Progenitor cell of endocrine pancreas (in vitro differentiated cells): ENCODE data around the gene XPNPEP2. TPM values are rescaled to one million over a fixed set of nuclear protein-coding genes. Genes with fewer than 3 reads are reported as not detected.

Source experiments
- DNase-seq: peaks from one replicate; pipeline ENCODE4 v3.0.0; 2021; ENCODE audit warnings: low spot score; ENCODE audit not compliant: unreplicated experiment
- H3K27ac Mint-ChIP-seq: 2 replicates; pipeline ENCODE4 v1.8.0; 2021; ENCODE audit warnings: mild to moderate bottlenecking, moderate library complexity, mixed read lengths
- H3K27me3 Mint-ChIP-seq: 2 replicates; pipeline ENCODE4 v1.8.0; 2021; ENCODE audit warnings: mixed read lengths
- H3K36me3 Mint-ChIP-seq: 2 replicates; pipeline ENCODE4 v1.8.0; 2022; ENCODE audit warnings: mixed read lengths; ENCODE audit not compliant: insufficient read depth
- H3K4me1 Mint-ChIP-seq: 2 replicates; pipeline ENCODE4 v1.8.0; 2021; ENCODE audit warnings: low read depth, mixed read lengths
- H3K4me3 Mint-ChIP-seq: 2 replicates; pipeline ENCODE4 v1.8.0; 2021; ENCODE audit warnings: low read depth, mild to moderate bottlenecking, moderate library complexity, mixed read lengths
- H3K9me3 Mint-ChIP-seq: 2 replicates; pipeline ENCODE4 v1.8.0; 2021; ENCODE audit warnings: low read depth, mixed read lengths
- total RNA-seq: library from RNA; stranded (reverse); gene quantifications from 2 replicates; pipeline ENCODE4 v1.2.1, GENCODE V29; 2021
- TF ChIP-seq, protein P1 (sequence below): fragments of 200-600 bp; sonication (generic); IDR thresholded peaks from one replicate; pipeline ENCODE4 v1.5.0; 2021; ENCODE audit warnings: antibody characterized with exemption, mild to moderate bottlenecking; ENCODE audit not compliant: unreplicated experiment

XPNPEP2 gene
- total RNA-seq, 1 donor from 2014 or later: not detected

DNA sequence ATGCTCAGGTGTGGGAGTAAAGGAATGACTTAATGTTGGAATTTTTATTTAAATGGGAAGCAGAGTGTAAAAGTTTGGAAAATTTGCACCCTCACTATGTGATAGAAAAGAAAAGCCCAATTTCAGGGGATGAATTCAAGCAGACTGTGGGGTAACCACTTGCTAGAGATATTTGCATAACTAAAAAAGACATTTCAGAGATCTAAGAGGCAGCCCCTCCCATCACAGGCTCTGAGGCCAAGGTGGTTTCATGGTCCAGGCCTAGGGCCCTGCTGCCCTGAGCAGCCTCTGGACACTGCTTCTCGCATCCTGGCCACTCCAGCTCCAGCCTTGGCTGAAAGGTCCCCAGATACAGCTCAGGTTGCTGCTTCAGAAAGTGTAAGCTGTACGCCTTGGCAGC, 5.9 kb upstream of the XPNPEP2 start:
- DNase-seq: no peak
- Mint-ChIP-seq H3K4me1 (no peaks in the 10 kb centered on the region), H3K27ac (no peak overlapping the region)

DNA sequence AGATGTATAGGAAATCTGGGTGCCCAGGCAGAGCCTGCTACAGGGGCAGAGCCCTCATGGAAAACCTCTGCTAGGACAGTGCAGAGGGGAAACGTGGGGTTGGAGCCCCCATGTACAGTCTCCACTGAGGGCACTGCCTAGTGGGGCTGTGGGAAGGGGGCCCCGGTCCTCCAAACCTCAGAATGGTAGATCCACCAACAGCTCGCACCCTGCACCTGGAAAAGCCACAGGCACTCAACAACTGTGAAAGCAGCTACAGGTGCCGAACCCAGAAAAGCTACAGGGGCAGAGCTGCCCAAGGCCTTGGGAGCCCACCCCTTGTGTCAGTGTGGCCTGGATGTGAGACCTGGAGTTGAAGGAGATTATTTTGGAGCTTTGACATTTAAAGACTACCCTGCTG, 5.4 kb upstream of the XPNPEP2 start:
- no peak overlapping the region for H3K27ac Mint-ChIP-seq
- DNase-seq: no peak

More for the DNA sequence above, 5.9 kb upstream of the XPNPEP2 start:
- Mint-ChIP-seq H3K4me3 (no peak overlapping the region), H3K9me3 (peaks cover 19% of the 10 kb centered on the region), H3K36me3 (peaks cover 1% of the 10 kb centered on the region), H3K27me3 (peaks cover 12% of the 10 kb centered on the region)
- TF ChIP-seq, protein P1, sequence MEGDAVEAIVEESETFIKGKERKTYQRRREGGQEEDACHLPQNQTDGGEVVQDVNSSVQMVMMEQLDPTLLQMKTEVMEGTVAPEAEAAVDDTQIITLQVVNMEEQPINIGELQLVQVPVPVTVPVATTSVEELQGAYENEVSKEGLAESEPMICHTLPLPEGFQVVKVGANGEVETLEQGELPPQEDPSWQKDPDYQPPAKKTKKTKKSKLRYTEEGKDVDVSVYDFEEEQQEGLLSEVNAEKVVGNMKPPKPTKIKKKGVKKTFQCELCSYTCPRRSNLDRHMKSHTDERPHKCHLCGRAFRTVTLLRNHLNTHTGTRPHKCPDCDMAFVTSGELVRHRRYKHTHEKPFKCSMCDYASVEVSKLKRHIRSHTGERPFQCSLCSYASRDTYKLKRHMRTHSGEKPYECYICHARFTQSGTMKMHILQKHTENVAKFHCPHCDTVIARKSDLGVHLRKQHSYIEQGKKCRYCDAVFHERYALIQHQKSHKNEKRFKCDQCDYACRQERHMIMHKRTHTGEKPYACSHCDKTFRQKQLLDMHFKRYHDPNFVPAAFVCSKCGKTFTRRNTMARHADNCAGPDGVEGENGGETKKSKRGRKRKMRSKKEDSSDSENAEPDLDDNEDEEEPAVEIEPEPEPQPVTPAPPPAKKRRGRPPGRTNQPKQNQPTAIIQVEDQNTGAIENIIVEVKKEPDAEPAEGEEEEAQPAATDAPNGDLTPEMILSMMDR: no peak

DNA sequence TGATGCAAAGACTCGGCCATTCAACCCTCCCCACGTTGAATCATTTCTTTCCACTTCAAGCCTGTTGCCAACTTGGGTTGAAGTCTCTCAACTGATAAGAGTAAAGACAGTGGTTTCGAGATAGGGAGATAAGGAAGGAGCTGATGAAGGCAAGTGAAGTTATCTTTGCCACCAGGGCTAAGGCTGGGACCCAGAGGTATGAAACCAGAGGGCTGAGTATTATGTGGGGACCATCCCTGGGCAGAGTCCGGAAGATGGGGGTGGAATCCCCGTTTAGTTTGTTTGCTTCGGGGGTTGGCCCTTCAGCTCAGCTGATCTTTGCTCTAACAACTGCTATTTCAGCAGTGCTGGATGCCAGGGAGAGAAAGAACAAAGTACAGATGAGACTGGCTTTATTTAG, 2.3 kb upstream of the XPNPEP2 start:
- Mint-ChIP-seq H3K36me3 (peaks cover 1% of the 10 kb centered on the region), H3K27me3 (peaks cover 15% of the 10 kb centered on the region), H3K27ac (no peak overlapping the region), H3K4me1 (peaks cover 6% of the 10 kb centered on the region), H3K4me3 (no peak overlapping the region), H3K9me3 (peaks cover 10% of the 10 kb centered on the region)
- TF ChIP-seq, protein P1: no peak
- DNase-seq: no peak

More for the DNA sequence above, 5.4 kb upstream of the XPNPEP2 start:
- peaks cover 1% of the 10 kb centered on the region for H3K36me3 Mint-ChIP-seq
- TF ChIP-seq, protein P1: no peak
- H3K27me3 Mint-ChIP-seq: peaks cover 17% of the 10 kb centered on the region
- no peaks in the 10 kb centered on the region for H3K4me1 Mint-ChIP-seq
- no peak overlapping the region for H3K4me3 Mint-ChIP-seq
- H3K9me3 Mint-ChIP-seq: peaks cover 19% of the 10 kb centered on the region

DNA sequence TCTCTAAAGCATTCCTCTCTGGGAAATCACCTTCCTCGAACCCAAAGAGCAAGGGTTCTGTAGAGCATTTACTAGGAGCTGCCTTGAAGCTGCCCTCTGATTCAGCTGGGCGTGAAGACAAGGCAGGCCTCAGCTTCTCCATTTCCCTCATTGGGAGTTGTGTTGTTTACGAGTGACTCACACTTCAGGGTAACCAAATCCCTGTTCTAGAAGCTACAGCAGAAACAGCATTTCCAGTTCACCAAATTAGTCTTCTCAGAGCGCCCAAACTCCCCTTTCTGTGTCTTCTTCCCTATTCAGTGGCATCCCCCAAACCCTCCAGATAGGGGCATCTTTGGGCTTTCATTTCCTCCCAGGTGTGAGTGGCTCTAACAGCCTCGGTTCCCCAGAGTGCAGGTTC, 863 bp upstream of the XPNPEP2 start:
- H3K4me1 Mint-ChIP-seq: peaks cover 6% of the 10 kb centered on the region
- no peak overlapping the region for H3K4me3 Mint-ChIP-seq
- H3K27ac Mint-ChIP-seq: no peak overlapping the region
- peaks cover 1% of the 10 kb centered on the region for H3K36me3 Mint-ChIP-seq
- no peak for DNase-seq
- H3K9me3 Mint-ChIP-seq: peaks cover 3% of the 10 kb centered on the region
- H3K27me3 Mint-ChIP-seq: peaks cover 15% of the 10 kb centered on the region
- TF ChIP-seq, protein P1: no peak

DNA sequence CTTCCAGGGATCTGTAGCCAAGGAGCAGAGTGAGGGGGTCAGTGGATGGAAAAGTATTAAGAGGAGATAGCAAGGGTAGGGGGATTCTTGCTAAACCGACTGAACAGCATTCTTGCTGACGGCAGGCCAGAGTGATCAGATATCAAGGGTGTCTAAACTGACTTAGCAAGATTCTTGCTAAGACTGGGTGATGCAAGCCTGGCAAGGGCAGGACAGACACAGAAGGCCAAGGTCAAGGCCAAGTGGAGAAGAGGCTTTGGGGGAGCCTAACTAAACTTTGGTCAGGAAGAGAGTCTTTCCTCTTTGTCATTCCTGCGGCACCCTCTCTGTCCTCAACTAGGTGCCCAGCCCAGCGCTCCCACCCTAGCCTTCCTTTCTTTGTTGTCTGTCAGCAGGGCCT, 799 bp downstream of the XPNPEP2 start:
- Mint-ChIP-seq H3K36me3 (no peaks in the 10 kb centered on the region), H3K9me3 (no peaks in the 10 kb centered on the region), H3K4me3 (no peak overlapping the region), H3K27me3 (peaks cover 12% of the 10 kb centered on the region), H3K27ac (peak overlapping the region; percentile 47), H3K4me1 (peaks cover 6% of the 10 kb centered on the region)
- TF ChIP-seq, protein P1: no peak
- DNase-seq: no peak
